ENCODE results near the gene CAPN12. TPM values are rescaled to one million over a fixed set of nuclear protein-coding genes. Genes with fewer than 3 reads are reported as not detected.
"Not testable (repeated sequence)": the region's sequence is repeated elsewhere in the genome, so short reads cannot be mapped to it uniquely, and the experiment has no call there.

Gene CAPN12
- total RNA-seq, 1 donor from 2014 or later: 12.4 TPM

- Mint-ChIP-seq H3K27me3 (peaks cover 2% of the 10 kb centered on the region), H3K4me3 (no peak overlapping the region), H3K27ac (no peak overlapping the region), H3K36me3 (ENCODE audit: low read depth) (no peaks in the 10 kb centered on the region), H3K9me3 (peaks cover 3% of the 10 kb centered on the region), H3K4me1 (peaks cover 8% of the 10 kb centered on the region)
- POLR2A ChIA-PET: interaction anchor here (1.5 kb wide), 1 partner anchor 15 kb away, joined by 3 read pairs; no protein-coding TSS in a partner anchor
- DNase-seq (no peak), ATAC-seq (ENCODE audit: low read depth) (no peak)
- TF ChIP-seq CTCF (IDR thresholded peaks at IDR 0.05): no peak
- CTCF ChIA-PET: no interaction called here
- intact Hi-C loops (cut with micrococcal nuclease): no loop called here
These were observed 15.3 kb upstream of the CAPN12 start for GRCh38 chr19:38759590-38760003.

- H3K27me3 Mint-ChIP-seq; ATAC-seq (ENCODE audit: low read depth); POLR2A ChIA-PET: not testable (repeated sequence)
These were observed 9.9 kb upstream of the CAPN12 start for GRCh38 chr19:38754196-38754595.

GRCh38 chr19:38753783-38754182 lies 9.5 kb upstream of the CAPN12 start:
- H3K9me3 Mint-ChIP-seq; CTCF ChIA-PET; DNase-seq; intact Hi-C loops (cut with micrococcal nuclease); H3K4me3 Mint-ChIP-seq; H3K4me1 Mint-ChIP-seq; POLR2A ChIA-PET; H3K27me3 Mint-ChIP-seq; H3K27ac Mint-ChIP-seq; H3K36me3 Mint-ChIP-seq (ENCODE audit: low read depth); ATAC-seq (ENCODE audit: low read depth): not testable (repeated sequence)

More at GRCh38 chr19:38754196-38754595, 9.9 kb upstream of the CAPN12 start:
- CTCF ChIA-PET; H3K36me3 Mint-ChIP-seq (ENCODE audit: low read depth); H3K4me1 Mint-ChIP-seq; H3K4me3 Mint-ChIP-seq; intact Hi-C loops (cut with micrococcal nuclease); H3K9me3 Mint-ChIP-seq; H3K27ac Mint-ChIP-seq; DNase-seq: not testable (repeated sequence)

GRCh38 chr19:38745316-38745715 lies 1.0 kb upstream of the CAPN12 start:
- H3K4me3 Mint-ChIP-seq: no peak overlapping the region
- no peak for DNase-seq
- intact Hi-C loops (cut with micrococcal nuclease): no loop called here
- H3K27me3 Mint-ChIP-seq: peaks cover under 1% of the 10 kb centered on the region
- ATAC-seq (ENCODE audit: low read depth): no peak
- H3K4me1 Mint-ChIP-seq: no peaks in the 10 kb centered on the region
- no peaks in the 10 kb centered on the region for H3K36me3 Mint-ChIP-seq (ENCODE audit: low read depth)
- CTCF ChIA-PET: no interaction called here
- H3K27ac Mint-ChIP-seq: no peak overlapping the region
- no peaks in the 10 kb centered on the region for H3K9me3 Mint-ChIP-seq
- TF ChIP-seq CTCF (IDR thresholded peaks at IDR 0.05): no peak
- POLR2A ChIA-PET: no interaction called here

GRCh38 chr19:38744874-38745273 lies 600 bp upstream of the CAPN12 start:
- Mint-ChIP-seq H3K9me3 (no peaks in the 10 kb centered on the region), H3K27me3 (no peaks in the 10 kb centered on the region), H3K4me1 (no peaks in the 10 kb centered on the region), H3K4me3 (no peak overlapping the region), H3K27ac (no peak overlapping the region), H3K36me3 (ENCODE audit: low read depth) (no peaks in the 10 kb centered on the region)
- no peak for TF ChIP-seq CTCF (IDR thresholded peaks at IDR 0.05)
- DNase-seq (no peak), ATAC-seq (ENCODE audit: low read depth) (no peak)
- intact Hi-C loops (cut with micrococcal nuclease): no loop called here
- ChIA-PET POLR2A (interaction anchor here (0.6 kb wide), 1 partner anchor 12 kb away, joined by 4 read pairs; no protein-coding TSS in a partner anchor), CTCF (no interaction called here)

- CTCF ChIA-PET: no interaction called here
- H3K4me3 Mint-ChIP-seq: no peak overlapping the region
- no peak overlapping the region for H3K27ac Mint-ChIP-seq
- no peaks in the 10 kb centered on the region for H3K27me3 Mint-ChIP-seq
- POLR2A ChIA-PET: no interaction called here
- TF ChIP-seq CTCF (IDR thresholded peaks at IDR 0.05): no peak
- H3K36me3 Mint-ChIP-seq (ENCODE audit: low read depth): no peaks in the 10 kb centered on the region
- DNase-seq (no peak), ATAC-seq (ENCODE audit: low read depth) (no peak)
- H3K4me1 Mint-ChIP-seq: no peaks in the 10 kb centered on the region
- intact Hi-C loops (cut with micrococcal nuclease): no loop called here
- H3K9me3 Mint-ChIP-seq: no peaks in the 10 kb centered on the region
These were observed 628 bp downstream of the CAPN12 start for GRCh38 chr19:38743394-38744297.
